HCT116 (cell line): ENCODE results near the gene IL32.

Source experiments
- CEBPB ChIP-seq: IDR thresholded peaks from 2 replicates; pipeline ENCODE4 v1.6.1; 2012; ENCODE audit warnings: low read depth
- EZH2 ChIP-seq: fragments of 200-600 bp; sonication (generic); IDR thresholded peaks from 2 replicates; pipeline ENCODE4 v1.6.1; 2017; ENCODE audit warnings: antibody characterized with exemption, mixed run types
- JUND ChIP-seq: IDR thresholded peaks from 2 replicates; pipeline ENCODE4 v1.6.1; 2012
- POLR2A ChIP-seq: IDR thresholded peaks from 2 replicates; pipeline ENCODE4 v1.7.0; 2011; ENCODE audit warnings: borderline replicate concordance; ENCODE audit not compliant: insufficient read depth, insufficient read length; ENCODE audit errors: extremely low read depth
- POLR2AphosphoS5 ChIP-seq: IDR thresholded peaks from 2 replicates; pipeline ENCODE4 v1.6.1; 2011; ENCODE audit warnings: mild to moderate bottlenecking, low read depth, low read length, moderate library complexity
- SRF ChIP-seq: IDR thresholded peaks from 2 replicates; pipeline ENCODE4 v1.6.1; 2012; ENCODE audit warnings: low read depth
- TCF7L2 ChIP-seq: IDR thresholded peaks from 2 replicates; pipeline ENCODE4 v1.7.0; 2011; ENCODE audit warnings: borderline replicate concordance, inconsistent platforms; ENCODE audit not compliant: insufficient read depth, insufficient read length; ENCODE audit errors: extremely low read depth
- YY1 ChIP-seq: IDR thresholded peaks from 2 replicates; pipeline ENCODE4 v1.6.1; 2011; ENCODE audit warnings: low read length, low read depth, moderate library complexity, mild to moderate bottlenecking; ENCODE audit not compliant: insufficient replicate concordance; ENCODE audit errors: extremely low read depth
- ZNF274 ChIP-seq: fragments of 200-500 bp; sonication (Bioruptor generic); IDR thresholded peaks from 2 replicates; pipeline ENCODE4 v1.6.1; 2014; ENCODE audit warnings: mild to moderate bottlenecking, low read depth, low read length, inconsistent platforms
- TF ChIP-seq, protein P1 (sequence below), 3 experiments: fragments of 200-600 bp in 1 of 3; sonication (generic) in 1 of 3; IDR thresholded peaks in 2 of 3; conservative IDR thresholded peaks in 1 of 3; 2 replicates each; pipeline ENCODE4 v1.5.1; 2012 to 2017; ENCODE audit warnings: low read depth in 2 of 3, low read length in 2 of 3, antibody characterized with exemption in 1 of 3, borderline replicate concordance in 1 of 3, control low read depth in 1 of 3, mild to moderate bottlenecking in 1 of 3, mixed read lengths in 1 of 3, mixed run types in 1 of 3, moderate library complexity in 1 of 3; ENCODE audit not compliant: insufficient read depth in 1 of 3

DNA sequence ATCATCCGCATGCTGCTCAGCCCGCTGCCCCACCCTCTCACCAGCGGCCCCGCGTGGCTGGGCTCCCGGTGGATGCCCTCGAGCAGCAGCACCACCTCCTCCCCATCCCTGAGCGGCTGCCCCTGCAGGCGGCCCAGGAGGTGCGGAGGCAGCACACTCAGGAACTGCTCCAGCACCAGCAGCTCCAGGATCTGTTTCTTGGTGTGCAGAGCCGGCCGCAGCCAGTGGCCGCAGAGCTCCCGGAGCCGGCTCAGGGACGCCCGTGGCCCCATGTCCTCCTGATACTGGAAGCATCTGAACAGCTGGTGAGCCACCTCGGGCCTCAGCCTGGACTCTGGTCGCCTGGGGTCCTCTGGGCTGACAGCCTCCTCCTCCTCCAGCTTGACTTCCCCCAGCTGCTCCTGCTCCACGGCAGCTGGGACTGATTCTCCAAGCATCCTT lies 27.1 kb downstream of the IL32 start:
- TF ChIP-seq POLR2A (no peak), POLR2AphosphoS5 (no peak), EZH2 (no peak), CEBPB (no peak), SRF (no peak), YY1 (no peak), TCF7L2 (no peak), JUND (no peak), ZNF274 (no peak)
- TF ChIP-seq, protein P1, sequence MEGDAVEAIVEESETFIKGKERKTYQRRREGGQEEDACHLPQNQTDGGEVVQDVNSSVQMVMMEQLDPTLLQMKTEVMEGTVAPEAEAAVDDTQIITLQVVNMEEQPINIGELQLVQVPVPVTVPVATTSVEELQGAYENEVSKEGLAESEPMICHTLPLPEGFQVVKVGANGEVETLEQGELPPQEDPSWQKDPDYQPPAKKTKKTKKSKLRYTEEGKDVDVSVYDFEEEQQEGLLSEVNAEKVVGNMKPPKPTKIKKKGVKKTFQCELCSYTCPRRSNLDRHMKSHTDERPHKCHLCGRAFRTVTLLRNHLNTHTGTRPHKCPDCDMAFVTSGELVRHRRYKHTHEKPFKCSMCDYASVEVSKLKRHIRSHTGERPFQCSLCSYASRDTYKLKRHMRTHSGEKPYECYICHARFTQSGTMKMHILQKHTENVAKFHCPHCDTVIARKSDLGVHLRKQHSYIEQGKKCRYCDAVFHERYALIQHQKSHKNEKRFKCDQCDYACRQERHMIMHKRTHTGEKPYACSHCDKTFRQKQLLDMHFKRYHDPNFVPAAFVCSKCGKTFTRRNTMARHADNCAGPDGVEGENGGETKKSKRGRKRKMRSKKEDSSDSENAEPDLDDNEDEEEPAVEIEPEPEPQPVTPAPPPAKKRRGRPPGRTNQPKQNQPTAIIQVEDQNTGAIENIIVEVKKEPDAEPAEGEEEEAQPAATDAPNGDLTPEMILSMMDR (IDR thresholded peaks at IDR 0.05 in 2 of 3, conservative IDR thresholded peaks at IDR 0.05 in 1 of 3; ENCODE audit: borderline replicate concordance in 1 of 3, insufficient read depth in 1 of 3, low read depth in 2 of 3, low read length in 2 of 3) = no peak
